HEK293 (cell line): ENCODE results near the gene PCAT6.

ENCODE experiments used
- ATF2 ChIP-seq: fragments of 450-650 bp; formaldehyde crosslinking; IDR thresholded peaks from 2 replicates; pipeline ENCODE4 v1.5.1; 2016; ENCODE audit warnings: missing biosample characterization, missing genetic modification characterization, low read depth
- BCL11A ChIP-seq: fragments of 450-650 bp; formaldehyde crosslinking; IDR thresholded peaks from 2 replicates; pipeline ENCODE4 v1.5.1; 2016; ENCODE audit warnings: low read depth, missing biosample characterization, missing genetic modification characterization
- FEZF1 ChIP-seq: fragments of 450-650 bp; formaldehyde crosslinking; IDR thresholded peaks from 2 replicates; pipeline ENCODE4 v1.5.1; 2016; ENCODE audit warnings: missing biosample characterization, missing genetic modification characterization
- KLF10 ChIP-seq: fragments of 450-650 bp; IDR thresholded peaks from 2 replicates; pipeline ENCODE4 v1.5.1; 2018; ENCODE audit warnings: missing biosample characterization, mild to moderate bottlenecking, missing genetic modification characterization
- KLF16 ChIP-seq: fragments of 450-650 bp; formaldehyde crosslinking; IDR thresholded peaks from 2 replicates; pipeline ENCODE4 v1.5.1; 2017; ENCODE audit warnings: missing biosample characterization, missing genetic modification characterization
- KLF8 ChIP-seq: fragments of 450-650 bp; formaldehyde crosslinking; IDR thresholded peaks from 2 replicates; pipeline ENCODE4 v1.5.1; 2016; ENCODE audit warnings: missing biosample characterization, missing genetic modification characterization
- MYNN ChIP-seq: fragments of 450-650 bp; formaldehyde crosslinking; IDR thresholded peaks from 2 replicates; pipeline ENCODE4 v1.5.1; 2016; ENCODE audit warnings: missing biosample characterization, missing genetic modification characterization, borderline replicate concordance
- SP3 ChIP-seq: fragments of 450-650 bp; formaldehyde crosslinking; IDR thresholded peaks from 2 replicates; pipeline ENCODE4 v1.5.1; 2016; ENCODE audit warnings: missing biosample characterization, missing genetic modification characterization
- ZBTB17 ChIP-seq: fragments of 450-650 bp; formaldehyde crosslinking; IDR thresholded peaks from 2 replicates; pipeline ENCODE4 v1.5.1; 2016; ENCODE audit warnings: missing biosample characterization, missing genetic modification characterization
- ZBTB20 ChIP-seq: fragments of 450-650 bp; formaldehyde crosslinking; IDR thresholded peaks from 2 replicates; pipeline ENCODE4 v1.5.1; 2016; ENCODE audit warnings: missing biosample characterization, missing genetic modification characterization
- ZFP69B ChIP-seq: fragments of 450-650 bp; formaldehyde crosslinking; IDR thresholded peaks from 2 replicates; pipeline ENCODE4 v1.5.1; 2016; ENCODE audit warnings: missing biosample characterization, missing genetic modification characterization
- ZNF10 ChIP-seq: fragments of 450-650 bp; formaldehyde crosslinking; IDR thresholded peaks from 2 replicates; pipeline ENCODE4 v1.5.1; 2017; ENCODE audit warnings: missing biosample characterization, missing genetic modification characterization
- ZNF112 ChIP-seq: fragments of 450-650 bp; formaldehyde crosslinking; IDR thresholded peaks from 2 replicates; pipeline ENCODE4 v1.5.0; 2017; ENCODE audit warnings: missing biosample characterization, missing genetic modification characterization
- ZNF140 ChIP-seq: fragments of 450-650 bp; formaldehyde crosslinking; IDR thresholded peaks from 2 replicates; pipeline ENCODE4 v1.5.1; 2016; ENCODE audit warnings: missing biosample characterization, missing genetic modification characterization
- ZNF175 ChIP-seq: fragments of 450-650 bp; formaldehyde crosslinking; IDR thresholded peaks from 2 replicates; pipeline ENCODE4 v1.5.1; 2016; ENCODE audit warnings: missing biosample characterization, missing genetic modification characterization
- ZNF19 ChIP-seq: fragments of 450-650 bp; formaldehyde crosslinking; IDR thresholded peaks from 2 replicates; pipeline ENCODE4; 2016; ENCODE audit warnings: missing biosample characterization, missing genetic modification characterization, low read depth
- ZNF214 ChIP-seq: fragments of 450-650 bp; formaldehyde crosslinking; IDR thresholded peaks from 2 replicates; pipeline ENCODE4 v1.5.1; 2017; ENCODE audit warnings: missing biosample characterization, mild to moderate bottlenecking, missing genetic modification characterization, borderline replicate concordance
- ZNF239 ChIP-seq: fragments of 450-650 bp; formaldehyde crosslinking; IDR thresholded peaks from 2 replicates; pipeline ENCODE4 v1.5.1; 2016; ENCODE audit warnings: missing biosample characterization, missing genetic modification characterization
- ZNF335 ChIP-seq: fragments of 450-650 bp; formaldehyde crosslinking; conservative IDR thresholded peaks from 2 replicates; pipeline ENCODE4 v1.5.1; 2016; ENCODE audit warnings: missing biosample characterization, missing genetic modification characterization
- ZNF560 ChIP-seq: fragments of 450-650 bp; formaldehyde crosslinking; IDR thresholded peaks from 2 replicates; pipeline ENCODE4 v1.5.1; 2017; ENCODE audit warnings: missing biosample characterization, missing genetic modification characterization, borderline replicate concordance
- ZNF654 ChIP-seq: fragments of 450-650 bp; formaldehyde crosslinking; IDR thresholded peaks from 2 replicates; pipeline ENCODE4 v1.5.1; 2016; ENCODE audit warnings: low read depth, missing biosample characterization, missing genetic modification characterization
- ZNF677 ChIP-seq: fragments of 450-650 bp; IDR thresholded peaks from 2 replicates; pipeline ENCODE4 v1.5.0; 2018; ENCODE audit warnings: missing biosample characterization, mild to moderate bottlenecking, missing genetic modification characterization, moderate library complexity
- ZNF776 ChIP-seq: fragments of 450-650 bp; formaldehyde crosslinking; IDR thresholded peaks from 2 replicates; pipeline ENCODE4 v1.5.0; 2017; ENCODE audit warnings: missing biosample characterization, missing genetic modification characterization, borderline replicate concordance
- ZNF785 ChIP-seq: fragments of 450-650 bp; formaldehyde crosslinking; IDR thresholded peaks from 2 replicates; pipeline ENCODE4 v1.5.1; 2016; ENCODE audit warnings: missing biosample characterization, missing genetic modification characterization
- ZXDB ChIP-seq: fragments of 450-650 bp; formaldehyde crosslinking; IDR thresholded peaks from 2 replicates; pipeline ENCODE4 v1.5.1; 2016; ENCODE audit warnings: missing biosample characterization, missing genetic modification characterization
- TF ChIP-seq, protein P1 (sequence below): fragments of 450-650 bp; formaldehyde crosslinking; IDR thresholded peaks from 2 replicates; pipeline ENCODE4 v1.5.1; 2016; ENCODE audit warnings: missing biosample characterization, missing genetic modification characterization
- TF ChIP-seq, protein P2 (sequence below): fragments of 450-650 bp; formaldehyde crosslinking; IDR thresholded peaks from 2 replicates; pipeline ENCODE4 v1.5.1; 2016; ENCODE audit warnings: missing biosample characterization, missing genetic modification characterization
- TF ChIP-seq, protein P3 (sequence below): fragments of 450-650 bp; formaldehyde crosslinking; IDR thresholded peaks from 2 replicates; pipeline ENCODE4 v1.5.1; 2016; ENCODE audit warnings: missing biosample characterization, missing genetic modification characterization
- TF ChIP-seq, protein P4 (sequence below): fragments of 450-650 bp; formaldehyde crosslinking; IDR thresholded peaks from 2 replicates; pipeline ENCODE4 v1.5.1; 2016; ENCODE audit warnings: missing biosample characterization, missing genetic modification characterization

Gene PCAT6

GRCh38 chr1:202807926-202808757, 2.6 kb upstream of the PCAT6 start, which contains the start of gene KDM5B (continued):
- TF ChIP-seq, protein P1, sequence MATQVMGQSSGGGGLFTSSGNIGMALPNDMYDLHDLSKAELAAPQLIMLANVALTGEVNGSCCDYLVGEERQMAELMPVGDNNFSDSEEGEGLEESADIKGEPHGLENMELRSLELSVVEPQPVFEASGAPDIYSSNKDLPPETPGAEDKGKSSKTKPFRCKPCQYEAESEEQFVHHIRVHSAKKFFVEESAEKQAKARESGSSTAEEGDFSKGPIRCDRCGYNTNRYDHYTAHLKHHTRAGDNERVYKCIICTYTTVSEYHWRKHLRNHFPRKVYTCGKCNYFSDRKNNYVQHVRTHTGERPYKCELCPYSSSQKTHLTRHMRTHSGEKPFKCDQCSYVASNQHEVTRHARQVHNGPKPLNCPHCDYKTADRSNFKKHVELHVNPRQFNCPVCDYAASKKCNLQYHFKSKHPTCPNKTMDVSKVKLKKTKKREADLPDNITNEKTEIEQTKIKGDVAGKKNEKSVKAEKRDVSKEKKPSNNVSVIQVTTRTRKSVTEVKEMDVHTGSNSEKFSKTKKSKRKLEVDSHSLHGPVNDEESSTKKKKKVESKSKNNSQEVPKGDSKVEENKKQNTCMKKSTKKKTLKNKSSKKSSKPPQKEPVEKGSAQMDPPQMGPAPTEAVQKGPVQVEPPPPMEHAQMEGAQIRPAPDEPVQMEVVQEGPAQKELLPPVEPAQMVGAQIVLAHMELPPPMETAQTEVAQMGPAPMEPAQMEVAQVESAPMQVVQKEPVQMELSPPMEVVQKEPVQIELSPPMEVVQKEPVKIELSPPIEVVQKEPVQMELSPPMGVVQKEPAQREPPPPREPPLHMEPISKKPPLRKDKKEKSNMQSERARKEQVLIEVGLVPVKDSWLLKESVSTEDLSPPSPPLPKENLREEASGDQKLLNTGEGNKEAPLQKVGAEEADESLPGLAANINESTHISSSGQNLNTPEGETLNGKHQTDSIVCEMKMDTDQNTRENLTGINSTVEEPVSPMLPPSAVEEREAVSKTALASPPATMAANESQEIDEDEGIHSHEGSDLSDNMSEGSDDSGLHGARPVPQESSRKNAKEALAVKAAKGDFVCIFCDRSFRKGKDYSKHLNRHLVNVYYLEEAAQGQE (tag by site-specific recombination): no peak; the same call in 1 of the 2 replicates
- TF ChIP-seq ZNF677 (tag by site-specific recombination) (no peak), ZNF175 (tag by site-specific recombination) (no peak), ZNF239 (tag by site-specific recombination) (0 out of 2 replicates have a peak, but pooled peaks have one; percentile 13), ZXDB (tag by site-specific recombination) (peak; percentile 75), ZNF560 (tag by site-specific recombination) (no peak), MYNN (no peak), ZNF112 (no peak), ZNF10 (tag by site-specific recombination) (no peak), KLF10 (tag by site-specific recombination) (peak; percentile 86), ZNF785 (tag by site-specific recombination) (no peak), KLF16 (peak; percentile 99), ZNF654 (tag by site-specific recombination) (no peak), ZFP69B (tag by site-specific recombination) (0 out of 2 replicates have a peak, but pooled peaks have one; percentile 18), ZNF214 (tag by site-specific recombination) (no peak), ZNF19 (no peak), ZBTB20 (tag by site-specific recombination) (peak; percentile 89), ZBTB17 (tag by site-specific recombination) (no peak; the same call in none of the 2 replicates), KLF8 (tag by site-specific recombination) (0 out of 2 replicates have a peak, but pooled peaks have one; percentile 96), FEZF1 (peak; percentile 45; the same call in 1 of the 2 replicates), BCL11A (peak; percentile 35; the same call in 1 of the 2 replicates), ZNF335 (tag by site-specific recombination) (no peak; the same call in 1 of the 2 replicates), ZNF140 (tag by site-specific recombination) (no peak), ZNF776 (tag by site-specific recombination) (no peak), ATF2 (tag by site-specific recombination) (no peak), SP3 (peak; percentile 90)
- TF ChIP-seq, protein P2, sequence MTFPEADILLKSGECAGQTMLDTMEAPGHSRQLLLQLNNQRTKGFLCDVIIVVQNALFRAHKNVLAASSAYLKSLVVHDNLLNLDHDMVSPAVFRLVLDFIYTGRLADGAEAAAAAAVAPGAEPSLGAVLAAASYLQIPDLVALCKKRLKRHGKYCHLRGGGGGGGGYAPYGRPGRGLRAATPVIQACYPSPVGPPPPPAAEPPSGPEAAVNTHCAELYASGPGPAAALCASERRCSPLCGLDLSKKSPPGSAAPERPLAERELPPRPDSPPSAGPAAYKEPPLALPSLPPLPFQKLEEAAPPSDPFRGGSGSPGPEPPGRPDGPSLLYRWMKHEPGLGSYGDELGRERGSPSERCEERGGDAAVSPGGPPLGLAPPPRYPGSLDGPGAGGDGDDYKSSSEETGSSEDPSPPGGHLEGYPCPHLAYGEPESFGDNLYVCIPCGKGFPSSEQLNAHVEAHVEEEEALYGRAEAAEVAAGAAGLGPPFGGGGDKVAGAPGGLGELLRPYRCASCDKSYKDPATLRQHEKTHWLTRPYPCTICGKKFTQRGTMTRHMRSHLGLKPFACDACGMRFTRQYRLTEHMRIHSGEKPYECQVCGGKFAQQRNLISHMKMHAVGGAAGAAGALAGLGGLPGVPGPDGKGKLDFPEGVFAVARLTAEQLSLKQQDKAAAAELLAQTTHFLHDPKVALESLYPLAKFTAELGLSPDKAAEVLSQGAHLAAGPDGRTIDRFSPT (tag by site-specific recombination): peak; percentile 82
- TF ChIP-seq, protein P3, sequence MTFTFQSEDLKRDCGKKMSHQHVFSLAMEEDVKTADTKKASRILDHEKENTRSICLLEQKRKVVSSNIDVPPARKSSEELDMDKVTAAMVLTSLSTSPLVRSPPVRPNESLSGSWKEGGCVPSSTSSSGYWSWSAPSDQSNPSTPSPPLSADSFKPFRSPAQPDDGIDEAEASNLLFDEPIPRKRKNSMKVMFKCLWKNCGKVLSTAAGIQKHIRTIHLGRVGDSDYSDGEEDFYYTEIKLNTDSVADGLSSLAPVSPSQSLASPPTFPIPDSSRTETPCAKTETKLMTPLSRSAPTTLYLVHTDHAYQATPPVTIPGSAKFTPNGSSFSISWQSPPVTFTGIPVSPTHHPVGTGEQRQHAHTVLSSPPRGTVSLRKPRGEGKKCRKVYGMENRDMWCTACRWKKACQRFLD: no peak
- TF ChIP-seq, protein P4, sequence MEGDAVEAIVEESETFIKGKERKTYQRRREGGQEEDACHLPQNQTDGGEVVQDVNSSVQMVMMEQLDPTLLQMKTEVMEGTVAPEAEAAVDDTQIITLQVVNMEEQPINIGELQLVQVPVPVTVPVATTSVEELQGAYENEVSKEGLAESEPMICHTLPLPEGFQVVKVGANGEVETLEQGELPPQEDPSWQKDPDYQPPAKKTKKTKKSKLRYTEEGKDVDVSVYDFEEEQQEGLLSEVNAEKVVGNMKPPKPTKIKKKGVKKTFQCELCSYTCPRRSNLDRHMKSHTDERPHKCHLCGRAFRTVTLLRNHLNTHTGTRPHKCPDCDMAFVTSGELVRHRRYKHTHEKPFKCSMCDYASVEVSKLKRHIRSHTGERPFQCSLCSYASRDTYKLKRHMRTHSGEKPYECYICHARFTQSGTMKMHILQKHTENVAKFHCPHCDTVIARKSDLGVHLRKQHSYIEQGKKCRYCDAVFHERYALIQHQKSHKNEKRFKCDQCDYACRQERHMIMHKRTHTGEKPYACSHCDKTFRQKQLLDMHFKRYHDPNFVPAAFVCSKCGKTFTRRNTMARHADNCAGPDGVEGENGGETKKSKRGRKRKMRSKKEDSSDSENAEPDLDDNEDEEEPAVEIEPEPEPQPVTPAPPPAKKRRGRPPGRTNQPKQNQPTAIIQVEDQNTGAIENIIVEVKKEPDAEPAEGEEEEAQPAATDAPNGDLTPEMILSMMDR: no peak
